SK-N-SH (cell line): ENCODE data around the gene ZNF577. TPM values are rescaled to one million over a fixed set of nuclear protein-coding genes. Genes with fewer than 3 reads are reported as not detected.
"Not testable (repeated sequence)": the region's sequence is repeated elsewhere in the genome, so short reads cannot be mapped to it uniquely, and the experiment has no call there.

Experiments
- CTCF ChIA-PET: fragments of 300-600, 350-600 bp; formaldehyde crosslinking; extraction: SDS; loops from one replicate; lab custom pipeline; 2021; lab: Yijun Ruan, JAX
- POLR2A ChIA-PET: fragments of 350-600 bp; sonication (Branson Sonifier 250); formaldehyde crosslinking; extraction: SDS; loops from one replicate; lab custom pipeline; 2020; ENCODE audit warnings: antibody characterized with exemption, inconsistent platforms; lab: Yijun Ruan, JAX
- DNase-seq: peaks from one replicate; pipeline ENCODE4 v3.0.0; 2012
- H2AFZ ChIP-seq: fragments of 200-600 bp; sonication (generic); 2 replicates; pipeline ENCODE4 v1.8.1; 2016; ENCODE audit warnings: antibody characterized with exemption, mild to moderate bottlenecking, low read depth
- H3F3A ChIP-seq: fragments of 200-600 bp; sonication (generic); replicated peaks from 2 replicates; pipeline ENCODE3; 2016; ENCODE audit warnings: antibody characterized with exemption, mild to moderate bottlenecking; ENCODE audit not compliant: insufficient read depth
- H3K27ac ChIP-seq, 2 experiments: fragments of 200-500 bp in 1 of 2; fragments of 200-600 bp in 1 of 2; sonication (Bioruptor generic) in 1 of 2; sonication (generic), shearing (Covaris generic) in 1 of 2; 2 replicates each; pipeline versions ENCODE4 v1.5.1 to v1.6.1; 2014 to 2016; ENCODE audit warnings: low read depth in 2 of 2, inconsistent platforms in 1 of 2, low read length in 1 of 2, mild to moderate bottlenecking in 1 of 2, mixed read lengths in 1 of 2
- H3K27me3 ChIP-seq: fragments of 200-600 bp; sonication (generic), shearing (Covaris generic); 2 replicates; pipeline ENCODE4 v1.6.1; 2016; ENCODE audit warnings: mixed run types; ENCODE audit not compliant: insufficient read depth
- H3K36me3 ChIP-seq, 2 experiments: fragments of 200-500 bp in 1 of 2; fragments of 200-600 bp in 1 of 2; sonication (Bioruptor generic) in 1 of 2; sonication (generic) in 1 of 2; replicated peaks in 1 of 2; 2 replicates each; pipeline versions ENCODE3 to v1.5.1; 2014 to 2016; ENCODE audit warnings: low read length in 1 of 2, mild to moderate bottlenecking in 1 of 2; ENCODE audit not compliant: insufficient read depth in 2 of 2, control insufficient read depth in 1 of 2
- H3K4me1 ChIP-seq, 2 experiments: fragments of 200-500 bp in 1 of 2; fragments of 200-600 bp in 1 of 2; sonication (Bioruptor generic) in 1 of 2; sonication (generic), shearing (Covaris generic) in 1 of 2; 2 replicates each; pipeline versions ENCODE4 v1.5.1 to v1.6.1; 2014 to 2016; ENCODE audit warnings: low read depth in 1 of 2, low read length in 1 of 2, mixed run types in 1 of 2; ENCODE audit not compliant: insufficient read depth in 2 of 2, control insufficient read depth in 1 of 2
- H3K4me2 ChIP-seq: fragments of 200-600 bp; sonication (generic), shearing (Covaris generic); 2 replicates; pipeline ENCODE4 v1.6.1; 2017; ENCODE audit warnings: mixed run types
- H3K4me3 ChIP-seq, 2 experiments: fragments of 200-500 bp in 1 of 2; fragments of 200-600 bp in 1 of 2; sonication (Bioruptor generic) in 1 of 2; sonication (generic), shearing (Covaris generic) in 1 of 2; 2 replicates each; pipeline versions ENCODE4 v1.5.1 to v1.8.1; 2014 to 2016; ENCODE audit warnings: low read depth in 2 of 2, inconsistent platforms in 1 of 2, low read length in 1 of 2, mild to moderate bottlenecking in 1 of 2, mixed read lengths in 1 of 2, moderate library complexity in 1 of 2
- H3K79me2 ChIP-seq: fragments of 200-600 bp; sonication (generic); 2 replicates; pipeline ENCODE4 v1.8.1; 2017; ENCODE audit warnings: mild to moderate bottlenecking; ENCODE audit not compliant: insufficient read depth
- H3K9ac ChIP-seq: fragments of 200-600 bp; sonication (generic); 2 replicates; pipeline ENCODE4 v1.6.1; 2017; ENCODE audit warnings: mixed run types
- H3K9me2 ChIP-seq: fragments of 200-600 bp; sonication (generic); 2 replicates; pipeline ENCODE4 v1.6.1; 2017; ENCODE audit warnings: mixed run types
- H3K9me3 ChIP-seq: fragments of 200-600 bp; sonication (generic); 2 replicates; pipeline ENCODE4 v1.6.1; 2017; ENCODE audit warnings: mixed run types, mild to moderate bottlenecking, moderate library complexity
- H4K20me1 ChIP-seq: fragments of 200-600 bp; sonication (generic); 2 replicates; pipeline ENCODE4 v1.6.1; 2017; ENCODE audit warnings: mild to moderate bottlenecking, mixed run types; ENCODE audit not compliant: insufficient read depth
- CHD2 ChIP-seq: fragments of 150-350 bp; IDR thresholded peaks from 2 replicates; pipeline ENCODE4 v1.6.1; 2018; ENCODE audit warnings: low read length; ENCODE audit not compliant: partially characterized antibody
- ELF1 ChIP-seq: IDR thresholded peaks from 2 replicates; pipeline ENCODE4 v1.4.0; 2012
- FOSL2 ChIP-seq: IDR thresholded peaks from 2 replicates; pipeline ENCODE4 v1.4.0; 2012; ENCODE audit warnings: low read depth, mild to moderate bottlenecking, moderate library complexity, borderline replicate concordance
- GABPA ChIP-seq: IDR thresholded peaks from 2 replicates; pipeline ENCODE4 v1.4.0; 2012; ENCODE audit warnings: low read depth, mild to moderate bottlenecking
- MAX ChIP-seq: IDR thresholded peaks from 2 replicates; pipeline ENCODE4 v1.4.0; 2012; ENCODE audit warnings: low read depth
- MEF2A ChIP-seq: IDR thresholded peaks from 2 replicates; pipeline ENCODE4 v1.4.0; 2012; ENCODE audit warnings: low read depth, borderline replicate concordance
- MXI1 ChIP-seq: IDR thresholded peaks from 2 replicates; pipeline ENCODE4 v1.6.1; 2012; ENCODE audit warnings: mild to moderate bottlenecking, low read depth, low read length, improper control_type of control experiment
- NRF1 ChIP-seq: IDR thresholded peaks from 2 replicates; pipeline ENCODE4 v1.6.1; 2012; ENCODE audit warnings: low read depth, mild to moderate bottlenecking, low read length
- RCOR1 ChIP-seq: fragments of 150-350 bp; IDR thresholded peaks from 2 replicates; pipeline ENCODE4 v1.6.1; 2017; ENCODE audit warnings: antibody characterized with exemption, low read length
- SIN3A ChIP-seq: IDR thresholded peaks from 2 replicates; pipeline ENCODE4 v1.6.1; 2012; ENCODE audit warnings: low read depth, mild to moderate bottlenecking, low read length, moderate library complexity, borderline replicate concordance
- SMC3 ChIP-seq: IDR thresholded peaks from 2 replicates; pipeline ENCODE4 v1.6.1; 2012; ENCODE audit warnings: low read depth, low read length, improper control_type of control experiment
- TCF12 ChIP-seq: IDR thresholded peaks from 2 replicates; pipeline ENCODE4 v1.4.0; 2012
- TEAD4 ChIP-seq: IDR thresholded peaks from 2 replicates; pipeline ENCODE4 v1.4.0; 2012; ENCODE audit warnings: mild to moderate bottlenecking, borderline replicate concordance; ENCODE audit not compliant: insufficient read depth
- YY1 ChIP-seq: IDR thresholded peaks from 2 replicates; pipeline ENCODE4 v1.4.0; 2012; ENCODE audit warnings: low read depth, mild to moderate bottlenecking
- WGBS: methylation state at CpG from one replicate; pipeline ENCODE4 v1.1.6; 2017; ENCODE audit warnings: low lambda C conversion rate; 5-methylcytosine and 5-hydroxymethylcytosine counted together
- polyA plus RNA-seq, 3 experiments: library from polyadenylated mRNA; depleted of rRNA; stranded (reverse); fragments of >200 nt; gene quantifications; 2 replicates each; pipeline ENCODE4 v1.2.3, GENCODE V29; 2012

ZNF577 gene
- polyA plus RNA-seq, 1 of the 3 experiments (the other 2 are of a cell fraction): 6.8 TPM

GRCh38 chr19:51915324-51915867, 27.6 kb upstream of the ZNF577 start:
- Histone ChIP-seq H2AFZ (no peak overlapping the region), H3K4me2 (no peak overlapping the region), H3K4me3 (no peak overlapping the region), H3K4me1 (no peaks in the 10 kb centered on the region), H3K27me3 (no peaks in the 10 kb centered on the region), H3K9ac (no peak overlapping the region), H3K9me3 (peaks cover 15% of the 10 kb centered on the region; the same call in 1 of the 2 replicates), H3K79me2 (no peaks in the 10 kb centered on the region), H3K36me3 (no peaks in the 10 kb centered on the region), H3K9me2 (no peaks in the 10 kb centered on the region), H3F3A (no peaks in the 10 kb centered on the region)
- WGBS: 23% methylated on average over 5 of the region's 5 CpGs
- ChIA-PET CTCF (no interaction called here), POLR2A (no interaction called here)
- no peak for DNase-seq
- no peak for TF ChIP-seq FOSL2
- no peak for TF ChIP-seq TEAD4
- TF ChIP-seq ELF1: no peak
- no peak for TF ChIP-seq RCOR1
- no peak for TF ChIP-seq GABPA
- no peak for TF ChIP-seq CHD2
- TF ChIP-seq NRF1: no peak
- TF ChIP-seq SMC3: no peak
- TF ChIP-seq MXI1: no peak
- TF ChIP-seq YY1: no peak
- no peak for TF ChIP-seq SIN3A
- no peak for TF ChIP-seq MEF2A
- TF ChIP-seq TCF12: no peak
- no peak for TF ChIP-seq MAX
- TF ChIP-seq, all 33 proteins: peak for 0
- H3K27ac ChIP-seq: no peak overlapping the region
- no peaks in the 10 kb centered on the region for H4K20me1 ChIP-seq

- 47% methylated on average over 5 of the region's 5 CpGs for WGBS
Observed at GRCh38 chr19:51907981-51908380, 20.2 kb upstream of the ZNF577 start.

GRCh38 chr19:51906108-51906507, 18.4 kb upstream of the ZNF577 start:
- H4K20me1 ChIP-seq, H3K9me2 ChIP-seq, H3K4me1 ChIP-seq, H2AFZ ChIP-seq, H3K9ac ChIP-seq, H3K9me3 ChIP-seq, H3K27ac ChIP-seq, POLR2A ChIA-PET, H3K36me3 ChIP-seq, DNase-seq, H3F3A ChIP-seq, H3K4me2 ChIP-seq, H3K4me3 ChIP-seq, H3K27me3 ChIP-seq, CTCF ChIA-PET: not testable (repeated sequence)
- peaks cover 28% of the 10 kb centered on the region for H3K79me2 ChIP-seq
- WGBS: 47% methylated on average over 7 of the region's 9 CpGs

More at GRCh38 chr19:51907981-51908380, 20.2 kb upstream of the ZNF577 start:
- H3K4me3 ChIP-seq, H3K36me3 ChIP-seq, H3K27ac ChIP-seq, POLR2A ChIA-PET, H3K4me1 ChIP-seq, H3K4me2 ChIP-seq, H2AFZ ChIP-seq, H3K9me3 ChIP-seq, H4K20me1 ChIP-seq, H3K27me3 ChIP-seq, H3K9ac ChIP-seq, H3F3A ChIP-seq, CTCF ChIA-PET, H3K9me2 ChIP-seq, DNase-seq: not testable (repeated sequence)
- H3K79me2 ChIP-seq: peaks cover 17% of the 10 kb centered on the region

GRCh38 chr19:51905639-51906038, 17.9 kb upstream of the ZNF577 start:
- H2AFZ ChIP-seq, DNase-seq, POLR2A ChIA-PET, H3K9me2 ChIP-seq, CTCF ChIA-PET, H3K36me3 ChIP-seq, H4K20me1 ChIP-seq, H3K4me3 ChIP-seq, H3F3A ChIP-seq, H3K9ac ChIP-seq, H3K9me3 ChIP-seq, H3K27ac ChIP-seq, H3K4me1 ChIP-seq, H3K27me3 ChIP-seq, H3K4me2 ChIP-seq: not testable (repeated sequence)
- 71% methylated on average over 2 of the region's 3 CpGs for WGBS
- peaks cover 31% of the 10 kb centered on the region for H3K79me2 ChIP-seq
